Umbilical cord (tissue), 2 donors: ENCODE results near the gene TUFT1. TPM values are rescaled to one million over a fixed set of nuclear protein-coding genes. Genes with fewer than 3 reads are reported as not detected.
"Not testable (repeated sequence)": the region's sequence is repeated elsewhere in the genome, so short reads cannot be mapped to it uniquely, and the experiment has no call there.

Experiments
- DNase-seq: peaks from one replicate; pipeline ENCODE4 v3.0.0-alpha.2; 2015; ENCODE audit warnings: low spot score
- total RNA-seq: library from RNA; depleted of rRNA; stranded (reverse); fragments of >200 nt; gene quantifications from one replicate; pipeline ENCODE4 v1.2.3, GENCODE V29; 2014; ENCODE audit warnings: low replicate concordance; ENCODE audit not compliant: insufficient read depth

TUFT1 gene
- total RNA-seq, 1 donor from 2014 or later: 25.5 TPM

GRCh38 chr1:151512801-151513625, 27.1 kb upstream of the TUFT1 start:
- DNase-seq: peak; percentile 69

DNA sequence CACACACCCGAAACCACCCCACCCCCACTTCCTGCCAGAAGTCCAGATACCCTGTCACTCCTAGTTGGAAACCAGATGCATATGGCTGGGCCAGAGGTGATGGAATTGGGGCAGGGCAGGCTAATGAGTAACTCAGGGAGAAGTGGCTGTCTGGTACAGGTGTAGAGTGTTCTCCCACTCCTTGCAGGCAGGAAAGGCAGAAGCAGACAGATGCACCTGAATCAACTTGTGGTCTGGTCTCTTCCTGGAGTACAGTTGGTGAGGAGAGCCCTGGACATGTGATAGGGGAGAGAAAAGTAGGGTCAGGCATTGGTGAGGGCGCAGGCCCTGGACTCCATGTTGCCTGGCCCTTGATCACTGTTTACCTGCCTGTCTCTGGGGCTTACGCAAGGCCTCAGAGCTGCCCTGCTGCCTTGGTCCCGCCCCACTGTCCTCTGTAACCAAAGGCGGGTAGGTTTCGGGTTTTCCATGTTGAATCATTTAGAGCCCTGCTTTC, 26.4 kb upstream of the TUFT1 start:
- no peak for DNase-seq

GRCh38 chr1:151514366-151514765, 25.7 kb upstream of the TUFT1 start:
- DNase-seq: no peak

- no peak for DNase-seq
Observed at GRCh38 chr1:151515265-151515664, 24.8 kb upstream of the TUFT1 start.

GRCh38 chr1:151516031-151516511, 24.0 kb upstream of the TUFT1 start:
- DNase-seq: no peak

- no peak for DNase-seq
Observed at GRCh38 chr1:151518431-151518830, 21.7 kb upstream of the TUFT1 start.

GRCh38 chr1:151518936-151519335, 21.2 kb upstream of the TUFT1 start:
- no peak for DNase-seq

GRCh38 chr1:151519667-151520066, 20.4 kb upstream of the TUFT1 start:
- DNase-seq: no peak

GRCh38 chr1:151520359-151520758, 19.8 kb upstream of the TUFT1 start:
- DNase-seq: no peak

DNA sequence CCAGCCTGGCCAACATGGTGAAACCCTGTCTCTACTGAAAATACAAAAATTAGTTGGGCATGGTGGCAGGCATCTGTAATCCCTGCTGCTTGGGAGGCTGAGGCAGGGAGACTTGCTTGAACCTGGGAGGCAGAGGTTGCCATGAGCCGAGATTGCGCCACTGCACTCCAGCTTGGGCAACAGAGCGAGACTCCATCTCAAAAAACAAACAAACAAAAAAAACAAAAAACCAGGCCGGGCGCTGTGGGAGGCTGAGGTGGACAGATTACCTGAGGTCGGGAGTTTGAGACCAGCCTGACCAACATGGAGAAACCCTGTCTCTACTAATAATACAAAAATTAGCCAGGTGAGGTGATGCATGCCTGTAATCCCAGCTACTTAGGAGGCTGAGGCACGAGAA, 17.7 kb upstream of the TUFT1 start:
- not testable (repeated sequence) for DNase-seq

- DNase-seq: no peak
Observed at GRCh38 chr1:151523326-151523725, 16.8 kb upstream of the TUFT1 start.

- DNase-seq: no peak
Observed at GRCh38 chr1:151524736-151525135, 15.4 kb upstream of the TUFT1 start.

GRCh38 chr1:151526735-151527525, 13.2 kb upstream of the TUFT1 start:
- no peak for DNase-seq

- DNase-seq: no peak
Observed at GRCh38 chr1:151529211-151529702, 10.9 kb upstream of the TUFT1 start.

- no peak for DNase-seq
Observed at GRCh38 chr1:151529781-151530180, 10.3 kb upstream of the TUFT1 start.

DNA sequence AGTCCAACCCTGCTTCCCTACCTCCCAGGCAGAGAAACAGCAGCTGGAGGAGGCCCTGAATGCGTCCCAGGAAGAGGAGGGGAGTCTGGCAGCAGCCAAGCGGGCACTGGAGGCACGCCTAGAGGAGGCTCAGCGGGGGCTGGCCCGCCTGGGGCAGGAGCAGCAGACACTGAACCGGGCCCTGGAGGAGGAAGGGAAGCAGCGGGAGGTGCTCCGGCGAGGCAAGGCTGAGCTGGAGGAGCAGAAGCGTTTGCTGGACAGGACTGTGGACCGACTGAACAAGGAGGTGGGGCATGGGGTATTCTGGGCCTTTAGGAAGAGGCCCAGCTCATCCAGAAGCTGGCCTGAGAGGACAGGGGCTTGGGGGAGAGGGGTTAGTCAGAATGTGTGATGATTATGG, 9.6 kb upstream of the TUFT1 start:
- no peak for DNase-seq

GRCh38 chr1:151533870-151534269, 6.2 kb upstream of the TUFT1 start:
- DNase-seq: no peak

DNA sequence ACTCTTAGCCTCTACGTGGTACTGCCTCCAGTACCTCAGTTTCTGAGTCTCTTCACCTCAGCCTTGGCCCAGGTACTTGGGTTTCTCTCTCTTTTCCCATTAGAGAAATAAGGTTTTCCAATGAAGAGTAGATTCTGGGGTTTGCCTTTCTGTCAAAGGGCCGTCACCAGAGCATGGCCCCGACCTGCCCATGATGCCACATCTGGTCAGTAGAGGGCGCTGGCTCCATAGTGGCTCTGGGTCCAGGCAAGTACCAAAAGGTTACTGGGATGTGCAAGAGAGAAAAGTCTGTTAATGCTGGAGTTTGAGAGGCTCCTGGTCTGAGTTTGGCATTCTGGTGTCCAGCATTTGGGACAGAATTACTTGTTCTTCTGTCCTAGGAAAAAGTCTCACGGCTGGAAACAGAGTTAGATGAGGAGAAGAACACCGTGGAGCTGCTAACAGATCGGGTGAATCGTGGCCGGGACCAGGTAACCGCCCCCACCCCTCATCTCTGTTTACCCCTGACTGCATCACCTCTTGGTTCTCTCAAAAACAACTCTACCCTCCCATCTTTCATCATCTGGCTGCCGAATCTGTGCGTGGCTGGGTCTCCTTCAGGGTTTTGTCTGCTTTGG, 5.3 kb upstream of the TUFT1 start:
- peak; percentile 68 for DNase-seq

GRCh38 chr1:151535326-151536271, 4.5 kb upstream of the TUFT1 start:
- no peak for DNase-seq

GRCh38 chr1:151536499-151536898, 3.6 kb upstream of the TUFT1 start:
- no peak for DNase-seq

- DNase-seq: peak; percentile 68
Observed at GRCh38 chr1:151537112-151537511, 3.0 kb upstream of the TUFT1 start.
